MCF 10A (cell line): ENCODE results near the gene EPHA4. TPM values are rescaled to one million over a fixed set of nuclear protein-coding genes. Genes with fewer than 3 reads are reported as not detected.
A peak's percentile ranks its signal among the peaks of the same experiment; 100 is the strongest.

Experiments
- BruUV-seq: library from RNA; stranded (reverse); fragments of 400-500 nt; replicated peaks from 2 replicates; lab custom pipeline; 2021; lab: Mats Ljungman, UMichigan
- CTCF ChIA-PET: fragments of 300-600 bp; sonication (Branson Sonifier 250); formaldehyde crosslinking; extraction: SDS; loops from one replicate; lab custom pipeline; 2021; ENCODE audit warnings: antibody characterized with exemption, inconsistent platforms; lab: Yijun Ruan, JAX
- POLR2A ChIA-PET: fragments of 300-600, 350-650 bp; sonication (Branson Sonifier 250); formaldehyde crosslinking; extraction: SDS; loops from one replicate; lab custom pipeline; 2020; ENCODE audit warnings: antibody characterized with exemption, inconsistent platforms; lab: Yijun Ruan, JAX
- DNase-seq: peaks from one replicate; pipeline ENCODE4 v3.0.0-alpha.2; 2018; ENCODE audit not compliant: unreplicated experiment
- H3K27ac Mint-ChIP-seq: one replicate; pipeline ENCODE4 v1.8.0; 2022; ENCODE audit warnings: mild to moderate bottlenecking, low read depth, mixed read lengths; ENCODE audit not compliant: unreplicated experiment
- H3K27me3 Mint-ChIP-seq: one replicate; pipeline ENCODE4 v1.8.0; 2022; ENCODE audit warnings: mixed read lengths; ENCODE audit not compliant: insufficient read depth, unreplicated experiment
- H3K36me3 Mint-ChIP-seq: one replicate; pipeline ENCODE4 v1.8.0; 2022; ENCODE audit warnings: mild to moderate bottlenecking, moderate library complexity, mixed read lengths; ENCODE audit not compliant: insufficient read depth, unreplicated experiment
- H3K4me1 Mint-ChIP-seq: one replicate; pipeline ENCODE4 v1.8.0; 2022; ENCODE audit warnings: mixed read lengths; ENCODE audit not compliant: insufficient read depth, unreplicated experiment
- H3K4me3 Mint-ChIP-seq: one replicate; pipeline ENCODE4 v1.8.0; 2022; ENCODE audit warnings: mild to moderate bottlenecking, moderate library complexity, mixed read lengths; ENCODE audit not compliant: unreplicated experiment
- H3K9me3 Mint-ChIP-seq: one replicate; pipeline ENCODE4 v1.8.0; 2022; ENCODE audit warnings: mixed read lengths; ENCODE audit not compliant: unreplicated experiment
- CTCF ChIP-seq: fragments of 200-600 bp; IDR thresholded peaks from one replicate; pipeline ENCODE4 v1.8.0; 2022; ENCODE audit warnings: antibody characterized with exemption, mild to moderate bottlenecking; ENCODE audit not compliant: unreplicated experiment
- intact Hi-C: fragments of 100-400 bp; cut with micrococcal nuclease; formaldehyde crosslinking; loops from 2 replicates; pipeline ENCODE4 v1.14.1; 2022
- total RNA-seq: library from RNA; stranded (reverse); gene quantifications from 2 replicates; pipeline ENCODE4 v1.2.3, GENCODE V29; 2022

Gene EPHA4
- total RNA-seq, 1 experiment from 2014 or later, result 2.0 TPM

- Mint-ChIP-seq H3K4me3 (no peak overlapping the region), H3K27me3 (no peaks in the 10 kb centered on the region), H3K36me3 (no peaks in the 10 kb centered on the region), H3K27ac (no peak overlapping the region), H3K4me1 (no peaks in the 10 kb centered on the region), H3K9me3 (no peaks in the 10 kb centered on the region)
- TF ChIP-seq CTCF, result no peak
- no peak for DNase-seq
- CTCF ChIA-PET, result no interaction called here
- intact Hi-C loops, result no loop called here
- POLR2A ChIA-PET, result interaction anchor here (0.9 kb wide), 1 partner anchor 21 kb away, joined by 3 read pairs; no protein-coding TSS in a partner anchor
- BruUV-seq, result no TSS peak
Observed at GRCh38 chr2:221518201-221518934, 53.7 kb downstream of the EPHA4 start.

GRCh38 chr2:221517696-221518151 lies 54.4 kb downstream of the EPHA4 start:
- no peaks in the 10 kb centered on the region for H3K9me3 Mint-ChIP-seq
- H3K27me3 Mint-ChIP-seq, result no peaks in the 10 kb centered on the region
- H3K36me3 Mint-ChIP-seq, result no peaks in the 10 kb centered on the region
- no TSS peak for BruUV-seq
- peak; percentile 11 for DNase-seq
- CTCF ChIA-PET, result no interaction called here
- H3K4me3 Mint-ChIP-seq, result no peak overlapping the region
- no peak overlapping the region for H3K27ac Mint-ChIP-seq
- H3K4me1 Mint-ChIP-seq, result no peaks in the 10 kb centered on the region
- intact Hi-C loops, result no loop called here
- POLR2A ChIA-PET, result no interaction called here
- no peak for TF ChIP-seq CTCF

DNA sequence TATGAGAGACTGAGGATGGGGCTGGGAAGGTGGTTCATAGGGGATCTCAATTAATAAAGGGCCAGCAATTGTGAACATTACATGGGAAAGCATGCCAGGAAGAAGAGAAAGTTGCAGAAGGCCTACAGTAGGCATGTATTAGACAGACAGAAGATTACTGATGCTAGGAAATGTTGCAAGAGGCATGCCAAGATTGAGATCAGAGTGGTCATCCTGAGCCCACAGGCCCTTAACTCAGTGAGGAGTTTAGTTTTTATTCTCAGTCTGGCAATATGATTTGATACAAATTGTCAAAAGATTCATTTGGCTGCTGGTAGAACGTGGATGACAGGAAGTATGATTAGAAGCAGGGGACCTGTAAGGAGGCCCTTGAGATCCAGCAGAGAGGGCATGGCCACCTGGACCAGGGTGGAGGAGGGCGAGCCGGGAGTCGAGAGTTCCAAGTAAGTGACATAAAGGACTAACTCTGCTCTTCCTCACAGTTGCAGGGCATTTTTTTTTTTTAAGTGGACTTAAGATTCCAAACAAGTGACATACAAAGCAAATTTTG lies 54.9 kb downstream of the EPHA4 start:
- DNase-seq, result no peak
- no TSS peak for BruUV-seq
- H3K4me3 Mint-ChIP-seq, result no peak overlapping the region
- no peaks in the 10 kb centered on the region for H3K4me1 Mint-ChIP-seq
- H3K27me3 Mint-ChIP-seq, result no peaks in the 10 kb centered on the region
- intact Hi-C loops, result no loop called here
- POLR2A ChIA-PET, result no interaction called here
- TF ChIP-seq CTCF, result no peak
- no peak overlapping the region for H3K27ac Mint-ChIP-seq
- no peaks in the 10 kb centered on the region for H3K36me3 Mint-ChIP-seq
- CTCF ChIA-PET, result no interaction called here
- H3K9me3 Mint-ChIP-seq, result no peaks in the 10 kb centered on the region

DNA sequence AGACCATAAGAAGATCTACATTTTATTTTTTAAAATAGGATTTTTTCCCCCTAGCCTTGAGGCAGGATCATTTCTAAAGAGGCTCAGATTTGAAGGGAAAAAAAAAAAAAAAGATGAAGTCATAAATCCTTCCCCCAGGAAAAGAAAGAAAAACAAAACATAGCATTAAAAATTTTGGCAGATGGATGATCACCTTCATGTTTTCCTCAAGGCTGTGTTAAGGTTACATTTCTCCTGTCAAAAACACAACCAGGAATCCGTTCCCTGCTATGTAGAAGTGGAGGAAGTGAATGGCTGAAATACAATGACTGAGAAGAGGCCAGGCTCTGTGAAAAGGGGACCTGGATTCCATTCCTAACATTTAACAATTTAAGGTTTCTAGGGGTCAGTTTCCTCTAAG lies 56.2 kb downstream of the EPHA4 start:
- H3K27me3 Mint-ChIP-seq, result no peaks in the 10 kb centered on the region
- H3K4me1 Mint-ChIP-seq, result no peaks in the 10 kb centered on the region
- no peak for DNase-seq
- no peak overlapping the region for H3K27ac Mint-ChIP-seq
- no TSS peak for BruUV-seq
- no peak for TF ChIP-seq CTCF
- ChIA-PET CTCF (no interaction called here), POLR2A (no interaction called here)
- no peaks in the 10 kb centered on the region for H3K9me3 Mint-ChIP-seq
- H3K36me3 Mint-ChIP-seq, result no peaks in the 10 kb centered on the region
- intact Hi-C loops, result no loop called here
- H3K4me3 Mint-ChIP-seq, result no peak overlapping the region
